Epidermal melanocyte (primary cell): ENCODE measurements around the gene PHKB.
"Not testable (repeated sequence)": the region's sequence is repeated elsewhere in the genome, so short reads cannot be mapped to it uniquely, and the experiment has no call there.

Experiments
- DNase-seq: peaks from one replicate; pipeline ENCODE4 v3.0.0; 2011; ENCODE audit warnings: low spot score; ENCODE audit not compliant: insufficient read length

PHKB gene

GRCh38 chr16:47672475-47672874, 211.3 kb downstream of the PHKB start:
- no peak for DNase-seq

GRCh38 chr16:47676635-47677177, 215.6 kb downstream of the PHKB start:
- DNase-seq, result no peak

GRCh38 chr16:47681571-47681970, 220.4 kb downstream of the PHKB start:
- DNase-seq, result not testable (repeated sequence)

- no peak for DNase-seq
These were observed 226.6 kb downstream of the PHKB start for GRCh38 chr16:47687694-47688093.

- DNase-seq, result no peak
These were observed 232.1 kb downstream of the PHKB start for GRCh38 chr16:47693226-47693625.

- no peak for DNase-seq
These were observed 233.4 kb downstream of the PHKB start for GRCh38 chr16:47694543-47694942.

- DNase-seq, result no peak
These were observed 234.6 kb downstream of the PHKB start for GRCh38 chr16:47695756-47696155.

GRCh38 chr16:47697826-47698225, 236.7 kb downstream of the PHKB start:
- DNase-seq, result no peak

GRCh38 chr16:47699106-47699505, 238.0 kb downstream of the PHKB start:
- no peak for DNase-seq

- no peak for DNase-seq
These were observed 239.9 kb downstream of the PHKB start for GRCh38 chr16:47700857-47701587.

GRCh38 chr16:47705266-47705665, 244.1 kb downstream of the PHKB start:
- DNase-seq, result no peak

GRCh38 chr16:47711809-47712208, 250.7 kb downstream of the PHKB start:
- no peak for DNase-seq

- no peak for DNase-seq
These were observed 251.4 kb downstream of the PHKB start for GRCh38 chr16:47712276-47713224.

- DNase-seq, result no peak
These were observed 252.1 kb downstream of the PHKB start for GRCh38 chr16:47713225-47713595.

GRCh38 chr16:47715442-47716083, 254.4 kb downstream of the PHKB start:
- no peak for DNase-seq

- DNase-seq, result no peak
These were observed 255.4 kb downstream of the PHKB start for GRCh38 chr16:47716571-47716970.

- DNase-seq, result no peak
These were observed 258.6 kb downstream of the PHKB start for GRCh38 chr16:47719713-47720112.

- no peak for DNase-seq
These were observed 260.0 kb downstream of the PHKB start for GRCh38 chr16:47721006-47721637.

GRCh38 chr16:47722046-47722445, 260.9 kb downstream of the PHKB start:
- DNase-seq, result no peak

- DNase-seq, result no peak
These were observed 263.1 kb downstream of the PHKB start for GRCh38 chr16:47724115-47724785.
